ENCODE measurements around the gene ZNF576.
"Not testable (repeated sequence)": the region's sequence is repeated elsewhere in the genome, so short reads cannot be mapped to it uniquely, and the experiment has no call there.

ZNF576 gene

GRCh38 chr19:43596842-43597461 is 557 bp downstream of the ZNF576 start:
- Histone ChIP-seq H3K4me1 (ENCODE audit: control insufficient read depth, insufficient read depth, low read length) (peaks cover 13% of the 10 kb centered on the region), H3K36me3 (ENCODE audit: control insufficient read depth, insufficient read depth, low read length) (peaks cover 24% of the 10 kb centered on the region), H3K27ac (ENCODE audit: low read depth, low read length) (peak overlapping the region; percentile 100), H3K4me3 (ENCODE audit: low read length) (peak overlapping the region; percentile 76), H3K9ac (ENCODE audit: low read length) (peak overlapping the region; percentile 92), H3K27me3 (ENCODE audit: control insufficient read depth, insufficient read depth, low read length) (no peaks in the 10 kb centered on the region)

DNA sequence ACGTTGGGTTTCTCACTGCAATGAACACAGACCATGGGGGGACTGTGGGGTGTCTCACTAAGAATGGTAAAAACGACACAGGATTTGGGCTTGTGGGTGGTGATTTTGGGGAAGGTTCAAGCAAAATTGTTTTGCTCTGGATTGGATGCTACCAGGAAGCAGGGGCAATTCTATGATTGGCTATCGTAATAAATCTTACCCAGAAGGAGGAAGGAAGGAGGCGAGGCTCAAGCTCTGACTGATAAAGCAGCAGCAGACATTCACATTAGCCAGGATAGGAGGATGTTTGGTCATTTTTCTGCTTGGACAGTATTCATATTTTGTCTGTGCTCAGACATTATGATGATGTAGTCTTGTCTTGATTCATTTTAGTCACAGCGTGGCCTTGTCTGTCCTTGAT is 1.5 kb downstream of the ZNF576 start:
- no peak overlapping the region for H3K4me3 ChIP-seq (ENCODE audit: low read length)
- H3K36me3 ChIP-seq (ENCODE audit: control insufficient read depth, insufficient read depth, low read length) = peaks cover 26% of the 10 kb centered on the region
- H3K4me1 ChIP-seq (ENCODE audit: control insufficient read depth, insufficient read depth, low read length) = peaks cover 13% of the 10 kb centered on the region
- H3K9ac ChIP-seq (ENCODE audit: low read length) = no peak overlapping the region
- no peak overlapping the region for H3K27ac ChIP-seq (ENCODE audit: low read depth, low read length)
- H3K27me3 ChIP-seq (ENCODE audit: control insufficient read depth, insufficient read depth, low read length) = no peaks in the 10 kb centered on the region

DNA sequence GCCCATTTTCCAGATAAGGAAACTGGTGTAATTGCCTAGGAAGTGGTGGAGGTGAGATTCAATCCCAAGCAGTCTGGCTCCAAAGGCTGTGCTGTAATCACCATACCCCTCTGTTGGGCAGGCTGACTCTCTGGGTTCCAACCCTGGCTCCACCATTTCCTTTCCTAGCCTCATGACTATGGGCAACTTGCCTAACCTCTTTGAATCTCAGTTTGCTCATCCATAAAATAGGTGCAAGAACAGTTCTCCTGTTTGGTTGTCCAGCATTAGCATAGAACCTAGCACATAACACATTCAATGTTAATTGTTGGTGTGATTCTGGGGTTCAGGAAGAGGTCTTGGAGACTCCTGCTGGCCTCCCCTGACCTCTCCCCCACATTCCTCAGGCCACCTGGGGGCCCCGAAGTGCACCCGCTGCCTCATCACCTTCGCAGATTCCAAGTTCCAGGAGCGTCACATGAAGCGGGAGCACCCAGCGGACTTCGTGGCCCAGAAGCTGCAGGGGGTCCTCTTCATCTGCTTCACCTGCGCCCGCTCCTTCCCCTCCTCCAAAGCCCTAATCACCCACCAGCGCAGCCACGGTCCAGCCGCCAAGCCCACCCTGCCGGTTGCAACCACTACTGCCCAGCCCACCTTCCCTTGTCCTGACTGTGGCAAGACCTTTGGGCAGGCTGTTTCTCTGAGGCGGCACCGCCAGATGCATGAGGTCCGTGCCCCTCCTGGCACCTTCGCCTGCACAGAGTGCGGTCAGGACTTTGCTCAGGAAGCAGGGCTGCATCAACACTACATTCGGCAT is 2.2 kb downstream of the ZNF576 start:
- H3K36me3 ChIP-seq (ENCODE audit: control insufficient read depth, insufficient read depth, low read length) = peaks cover 26% of the 10 kb centered on the region
- no peak overlapping the region for H3K9ac ChIP-seq (ENCODE audit: low read length)
- H3K27ac ChIP-seq (ENCODE audit: low read depth, low read length) = no peak overlapping the region

GRCh38 chr19:43599635-43600295 is 3.4 kb downstream of the ZNF576 start:
- Histone ChIP-seq H3K9ac (ENCODE audit: low read length) (no peak overlapping the region), H3K4me1 (ENCODE audit: control insufficient read depth, insufficient read depth, low read length) (peaks cover 10% of the 10 kb centered on the region), H3K36me3 (ENCODE audit: control insufficient read depth, insufficient read depth, low read length) (peaks cover 26% of the 10 kb centered on the region), H3K27me3 (ENCODE audit: control insufficient read depth, insufficient read depth, low read length) (no peaks in the 10 kb centered on the region), H3K27ac (ENCODE audit: low read depth, low read length) (no peak overlapping the region), H3K4me3 (ENCODE audit: low read length) (no peak overlapping the region)

More for the DNA sequence above, 2.2 kb downstream of the ZNF576 start:
- no peak overlapping the region for H3K4me3 ChIP-seq (ENCODE audit: low read length)
- no peaks in the 10 kb centered on the region for H3K27me3 ChIP-seq (ENCODE audit: control insufficient read depth, insufficient read depth, low read length)
- peaks cover 13% of the 10 kb centered on the region for H3K4me1 ChIP-seq (ENCODE audit: control insufficient read depth, insufficient read depth, low read length)

GRCh38 chr19:43600326-43600725 is 3.9 kb downstream of the ZNF576 start:
- H3K36me3 ChIP-seq (ENCODE audit: control insufficient read depth, insufficient read depth, low read length) = peaks cover 26% of the 10 kb centered on the region

DNA sequence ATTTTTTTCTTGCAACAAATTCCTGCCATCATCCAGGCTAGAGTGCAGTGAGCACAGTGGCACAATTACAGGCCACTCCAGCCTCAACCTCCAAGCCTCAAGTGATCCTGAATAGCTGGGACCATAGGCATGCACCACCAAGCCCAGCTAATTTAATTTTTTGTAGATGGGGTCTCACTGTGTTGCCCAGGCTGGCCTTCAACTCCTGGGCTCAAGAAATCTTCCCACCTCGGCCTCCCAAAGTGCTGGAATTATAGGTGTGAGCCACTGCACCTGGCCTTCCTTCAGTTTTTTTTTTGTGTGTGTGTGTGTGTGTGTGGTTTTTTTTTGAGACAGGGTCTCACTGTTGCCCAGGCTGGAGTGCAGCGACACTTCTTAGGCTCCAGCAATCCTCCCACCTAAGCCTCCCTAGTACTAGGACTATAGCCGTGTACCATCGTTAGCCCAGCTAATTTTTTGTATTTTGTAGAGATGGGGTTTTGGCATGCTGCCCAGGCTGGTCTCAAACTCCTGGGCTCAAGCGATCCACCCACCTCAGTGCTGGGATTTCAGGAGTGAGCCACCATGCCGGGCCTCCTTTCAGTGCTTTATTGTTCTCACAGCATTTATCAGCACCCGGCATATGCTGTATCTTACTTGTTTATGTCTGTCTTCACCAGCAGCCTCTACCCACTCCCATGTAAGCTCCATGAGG is 9.6 kb downstream of the ZNF576 start:
- H3K27ac ChIP-seq (ENCODE audit: low read depth, low read length) = no peak overlapping the region
- H3K9ac ChIP-seq (ENCODE audit: low read length) = no peak overlapping the region
- H3K4me1 ChIP-seq (ENCODE audit: control insufficient read depth, insufficient read depth, low read length) = no peaks in the 10 kb centered on the region
- H3K27me3 ChIP-seq (ENCODE audit: control insufficient read depth, insufficient read depth, low read length) = no peaks in the 10 kb centered on the region
- H3K36me3 ChIP-seq (ENCODE audit: control insufficient read depth, insufficient read depth, low read length) = peaks cover 14% of the 10 kb centered on the region
- no peak overlapping the region for H3K4me3 ChIP-seq (ENCODE audit: low read length)

More at GRCh38 chr19:43600326-43600725, 3.9 kb downstream of the ZNF576 start:
- H3K9ac ChIP-seq (ENCODE audit: low read length); H3K27ac ChIP-seq (ENCODE audit: low read depth, low read length); H3K27me3 ChIP-seq (ENCODE audit: control insufficient read depth, insufficient read depth, low read length); H3K4me1 ChIP-seq (ENCODE audit: control insufficient read depth, insufficient read depth, low read length); H3K4me3 ChIP-seq (ENCODE audit: low read length): not testable (repeated sequence)

DNA sequence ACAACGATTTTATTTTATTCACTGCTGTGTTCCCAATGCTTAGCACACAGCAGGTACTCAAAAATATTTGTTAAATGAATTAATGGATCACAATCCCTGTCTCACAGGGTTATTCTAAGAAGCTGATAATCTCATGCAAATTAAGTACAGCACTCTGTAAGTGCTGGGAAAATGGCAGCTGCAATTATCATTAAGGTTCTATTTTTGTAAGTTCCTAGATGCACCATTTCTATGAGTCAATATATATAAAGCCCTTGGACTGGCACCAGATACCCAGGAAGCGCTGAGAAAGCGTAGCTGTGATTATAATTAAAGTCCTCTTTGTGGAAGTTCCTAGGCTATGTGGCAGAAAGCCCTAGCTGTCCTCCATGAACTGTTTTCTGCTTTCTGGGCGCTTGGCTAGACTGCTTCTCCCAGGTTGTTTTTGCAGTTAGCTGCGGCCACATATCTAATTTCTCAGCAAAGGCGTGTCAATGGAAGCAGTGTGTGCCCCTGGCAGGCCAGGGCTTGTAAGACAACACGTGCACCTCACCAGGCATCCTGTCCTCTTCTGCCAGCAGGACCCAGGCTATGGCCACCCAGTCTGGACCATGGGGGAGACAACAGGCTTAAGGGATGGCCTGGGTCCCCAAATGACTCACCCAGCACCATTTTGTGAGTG is 10.3 kb downstream of the ZNF576 start:
- no peak overlapping the region for H3K9ac ChIP-seq (ENCODE audit: low read length)
- H3K27me3 ChIP-seq (ENCODE audit: control insufficient read depth, insufficient read depth, low read length) = no peaks in the 10 kb centered on the region
- no peak overlapping the region for H3K27ac ChIP-seq (ENCODE audit: low read depth, low read length)
- H3K4me3 ChIP-seq (ENCODE audit: low read length) = no peak overlapping the region
- no peaks in the 10 kb centered on the region for H3K4me1 ChIP-seq (ENCODE audit: control insufficient read depth, insufficient read depth, low read length)
- peaks cover 9% of the 10 kb centered on the region for H3K36me3 ChIP-seq (ENCODE audit: control insufficient read depth, insufficient read depth, low read length)

DNA sequence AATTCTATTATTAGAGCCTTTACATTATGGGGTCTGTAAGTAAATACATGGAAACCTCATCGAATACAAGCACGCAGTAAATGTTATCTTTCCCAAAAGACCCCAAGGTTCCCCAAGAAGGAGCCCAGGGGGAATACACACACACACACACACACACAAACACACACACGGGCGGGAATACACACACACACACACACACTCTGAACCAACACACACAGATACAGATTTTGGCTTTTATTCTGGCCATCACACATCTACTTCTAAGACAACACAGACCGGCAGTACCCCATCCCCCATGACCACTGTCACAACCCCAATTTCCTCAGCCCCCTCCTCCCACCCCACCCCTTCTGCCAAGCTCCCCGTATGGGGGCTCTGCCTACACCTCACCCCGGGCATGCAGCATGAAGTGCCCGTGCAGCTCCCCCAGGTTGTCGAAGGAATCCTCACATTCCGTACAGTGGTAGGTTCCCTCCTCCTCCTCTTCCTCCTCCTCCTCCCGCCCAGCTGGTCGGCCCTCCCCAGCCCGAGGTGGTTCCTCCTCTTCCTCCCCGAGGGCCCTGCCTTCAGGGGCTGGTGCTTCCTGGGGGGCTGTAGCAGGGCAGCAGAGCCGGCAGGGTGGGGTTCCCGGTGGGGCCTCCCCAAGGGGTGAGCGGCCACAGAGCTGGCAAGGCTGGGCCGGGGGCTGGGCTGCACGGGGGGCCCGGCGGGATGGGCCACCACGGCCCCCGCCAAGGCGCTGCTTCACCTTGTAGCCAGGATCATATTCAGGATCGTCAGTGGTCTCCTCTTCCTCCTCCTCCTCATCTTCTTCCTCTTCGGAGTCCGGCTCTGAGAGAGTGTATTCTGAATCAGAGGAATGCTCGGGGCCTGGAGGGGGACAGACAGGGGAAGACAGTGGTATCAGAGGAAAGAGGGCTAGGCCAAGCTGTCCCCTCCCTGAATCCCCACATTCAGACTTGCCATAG is 11.1 kb downstream of the ZNF576 start:
- Histone ChIP-seq H3K36me3 (ENCODE audit: control insufficient read depth, insufficient read depth, low read length) (peaks cover 8% of the 10 kb centered on the region), H3K4me1 (ENCODE audit: control insufficient read depth, insufficient read depth, low read length) (no peaks in the 10 kb centered on the region), H3K9ac (ENCODE audit: low read length) (no peak overlapping the region), H3K27ac (ENCODE audit: low read depth, low read length) (no peak overlapping the region), H3K27me3 (ENCODE audit: control insufficient read depth, insufficient read depth, low read length) (no peaks in the 10 kb centered on the region), H3K4me3 (ENCODE audit: low read length) (no peak overlapping the region)

DNA sequence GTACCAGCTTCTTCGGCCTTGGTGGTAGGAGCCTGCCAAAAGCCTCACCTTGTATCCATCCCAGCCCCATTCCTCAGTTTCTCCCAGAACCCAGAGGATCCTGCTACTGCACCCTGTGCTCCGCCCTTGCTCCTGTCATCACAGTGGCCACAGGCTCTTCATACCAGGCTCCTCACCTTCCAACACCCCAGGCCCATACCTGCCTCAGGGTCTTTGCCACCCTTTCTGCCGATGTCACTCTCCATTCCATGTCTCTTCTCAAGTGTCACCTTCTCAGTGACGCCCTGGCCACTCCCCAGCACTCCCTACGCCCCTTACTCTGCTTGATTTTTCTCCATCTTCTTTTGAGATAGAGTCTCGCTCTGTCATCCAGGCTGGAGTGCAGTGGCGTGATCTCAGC is 13.5 kb downstream of the ZNF576 start:
- H3K4me1 ChIP-seq (ENCODE audit: control insufficient read depth, insufficient read depth, low read length) = no peaks in the 10 kb centered on the region
- no peak overlapping the region for H3K9ac ChIP-seq (ENCODE audit: low read length)
- no peak overlapping the region for H3K27ac ChIP-seq (ENCODE audit: low read depth, low read length)
- H3K36me3 ChIP-seq (ENCODE audit: control insufficient read depth, insufficient read depth, low read length) = peaks cover 11% of the 10 kb centered on the region
- H3K27me3 ChIP-seq (ENCODE audit: control insufficient read depth, insufficient read depth, low read length) = no peaks in the 10 kb centered on the region
- H3K4me3 ChIP-seq (ENCODE audit: low read length) = no peak overlapping the region

- Histone ChIP-seq H3K4me3 (ENCODE audit: low read length) (no peak overlapping the region), H3K9ac (ENCODE audit: low read length) (no peak overlapping the region), H3K36me3 (ENCODE audit: control insufficient read depth, insufficient read depth, low read length) (peaks cover 11% of the 10 kb centered on the region), H3K27me3 (ENCODE audit: control insufficient read depth, insufficient read depth, low read length) (no peaks in the 10 kb centered on the region), H3K27ac (ENCODE audit: low read depth, low read length) (no peak overlapping the region), H3K4me1 (ENCODE audit: control insufficient read depth, insufficient read depth, low read length) (no peaks in the 10 kb centered on the region)
Measured at GRCh38 chr19:43610493-43610892, 14.1 kb downstream of the ZNF576 start.

GRCh38 chr19:43611788-43612187 is 15.4 kb downstream of the ZNF576 start, which contains the start of gene SRRM5:
TSS of gene SRRM5 (plus strand) at chr19:43612088. CDS start at chr19:43612122, 34 bp downstream.
- Histone ChIP-seq H3K4me1 (ENCODE audit: control insufficient read depth, insufficient read depth, low read length) (no peaks in the 10 kb centered on the region), H3K36me3 (ENCODE audit: control insufficient read depth, insufficient read depth, low read length) (peaks cover 10% of the 10 kb centered on the region), H3K4me3 (ENCODE audit: low read length) (no peak within 1 kb of the TSS), H3K27ac (ENCODE audit: low read depth, low read length) (no peak within 1 kb of the TSS), H3K27me3 (ENCODE audit: control insufficient read depth, insufficient read depth, low read length) (no peaks in the 10 kb centered on the region), H3K9ac (ENCODE audit: low read length) (no peak within 1 kb of the TSS)

Data from rectal smooth muscle tissue (tissue), 1 donor.